ENCODE results near the gene HDLBP.
"Not testable (repeated sequence)": the region's sequence is repeated elsewhere in the genome, so short reads cannot be mapped to it uniquely, and the experiment has no call there.

Gene HDLBP

GRCh38 chr2:241308267-241308666 is 7.2 kb downstream of the HDLBP start:
- DNase-seq (ENCODE audit: low read depth, low spot score), result no peak
- H3K27ac ChIP-seq, result no peak overlapping the region

- H3K27ac ChIP-seq, result no peak overlapping the region
- DNase-seq (ENCODE audit: low read depth, low spot score), result no peak
Measured at GRCh38 chr2:241307055-241307454, 8.4 kb downstream of the HDLBP start.

GRCh38 chr2:241304039-241304670 is 11.3 kb downstream of the HDLBP start:
- H3K27ac ChIP-seq, result no peak overlapping the region
- DNase-seq (ENCODE audit: low read depth, low spot score), result no peak

GRCh38 chr2:241302759-241303651 is 12.5 kb downstream of the HDLBP start:
- DNase-seq (ENCODE audit: low read depth, low spot score), result no peak
- H3K27ac ChIP-seq, result no peak overlapping the region

GRCh38 chr2:241302083-241302482 is 13.4 kb downstream of the HDLBP start:
- H3K27ac ChIP-seq, result no peak overlapping the region
- no peak for DNase-seq (ENCODE audit: low read depth, low spot score)

- no peak for DNase-seq (ENCODE audit: low read depth, low spot score)
Measured at GRCh38 chr2:241300000-241300399, 15.5 kb downstream of the HDLBP start.

GRCh38 chr2:241298673-241299072 is 16.8 kb downstream of the HDLBP start:
- no peak for DNase-seq (ENCODE audit: low read depth, low spot score)
- H3K27ac ChIP-seq, result no peak overlapping the region

More at GRCh38 chr2:241300000-241300399, 15.5 kb downstream of the HDLBP start:
- H3K27ac ChIP-seq, result no peak overlapping the region

- DNase-seq (ENCODE audit: low read depth, low spot score), result no peak
- H3K27ac ChIP-seq, result no peak overlapping the region
Measured at GRCh38 chr2:241296767-241297166, 18.7 kb downstream of the HDLBP start.

GRCh38 chr2:241295326-241296095 is 20.0 kb downstream of the HDLBP start:
- H3K27ac ChIP-seq, result no peak overlapping the region
- no peak for DNase-seq (ENCODE audit: low read depth, low spot score)

GRCh38 chr2:241293378-241293797 is 22.1 kb downstream of the HDLBP start:
- DNase-seq (ENCODE audit: low read depth, low spot score), result not testable (repeated sequence)
- peak overlapping the region; percentile 24 for H3K27ac ChIP-seq

GRCh38 chr2:241291977-241292376 is 23.5 kb downstream of the HDLBP start:
- DNase-seq (ENCODE audit: low read depth, low spot score), result no peak
- H3K27ac ChIP-seq, result no peak overlapping the region

GRCh38 chr2:241291153-241291552 is 24.3 kb downstream of the HDLBP start:
- H3K27ac ChIP-seq, result no peak overlapping the region

GRCh38 chr2:241289597-241289996 is 25.9 kb downstream of the HDLBP start:
- no peak for DNase-seq (ENCODE audit: low read depth, low spot score)
- H3K27ac ChIP-seq, result peak overlapping the region; percentile 91

More at GRCh38 chr2:241291153-241291552, 24.3 kb downstream of the HDLBP start:
- DNase-seq (ENCODE audit: low read depth, low spot score), result no peak

GRCh38 chr2:241289053-241289452 is 26.4 kb downstream of the HDLBP start:
- peak overlapping the region; percentile 91 for H3K27ac ChIP-seq
- no peak for DNase-seq (ENCODE audit: low read depth, low spot score)

- H3K27ac ChIP-seq, result peak overlapping the region; percentile 91
- DNase-seq (ENCODE audit: low read depth, low spot score), result no peak
Measured at GRCh38 chr2:241288324-241288888, 27.1 kb downstream of the HDLBP start.

GRCh38 chr2:241286348-241287090 is 29.0 kb downstream of the HDLBP start:
- H3K27ac ChIP-seq, result peak overlapping the region; percentile 91
- no peak for DNase-seq (ENCODE audit: low read depth, low spot score)

- DNase-seq (ENCODE audit: low read depth, low spot score), result no peak
- H3K27ac ChIP-seq, result no peak overlapping the region
Measured at GRCh38 chr2:241285596-241285995, 29.9 kb downstream of the HDLBP start.

- DNase-seq (ENCODE audit: low read depth, low spot score), result no peak
- no peak overlapping the region for H3K27ac ChIP-seq
Measured at GRCh38 chr2:241282555-241282954, 32.9 kb downstream of the HDLBP start.

- no peak for DNase-seq (ENCODE audit: low read depth, low spot score)
- no peak overlapping the region for H3K27ac ChIP-seq
Measured at GRCh38 chr2:241280291-241280690, 35.2 kb downstream of the HDLBP start.

- no peak overlapping the region for H3K27ac ChIP-seq
- DNase-seq (ENCODE audit: low read depth, low spot score), result no peak
Measured at GRCh38 chr2:241279828-241280227, 35.6 kb downstream of the HDLBP start.

Measured in epithelial cell of prostate (primary cell).